Measurements from ENCODE around the gene BCR.

BCR gene

GRCh38 chr22:23151827-23152226 lies 28.5 kb upstream of the BCR start:
- no peak for DNase-seq

GRCh38 chr22:23152238-23153114 lies 27.8 kb upstream of the BCR start:
- no peak for DNase-seq

DNA sequence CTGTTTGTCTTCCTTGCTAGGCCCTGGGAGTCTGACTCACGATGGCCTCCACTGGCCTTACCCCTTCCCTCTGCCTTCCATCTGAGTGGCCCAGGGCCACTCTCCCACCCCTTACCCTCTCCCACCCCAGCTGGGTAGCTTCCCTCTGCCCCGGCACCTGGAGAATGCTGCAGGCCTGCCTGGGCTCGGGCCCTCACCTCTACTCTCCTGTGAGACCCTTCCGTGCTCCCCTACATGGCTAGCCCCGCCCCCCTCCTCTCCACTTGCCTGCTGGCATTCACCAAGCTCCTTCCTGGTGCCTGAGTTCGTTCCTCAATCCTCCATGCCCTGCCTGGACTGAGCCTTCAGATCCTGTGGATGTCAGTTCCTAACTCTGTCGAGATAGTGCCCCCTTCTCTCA lies 26.3 kb upstream of the BCR start:
- no peak for DNase-seq

GRCh38 chr22:23154461-23154860 lies 25.8 kb upstream of the BCR start:
- DNase-seq = no peak

- no peak for DNase-seq
Measured at GRCh38 chr22:23155143-23155542, 25.2 kb upstream of the BCR start.

DNA sequence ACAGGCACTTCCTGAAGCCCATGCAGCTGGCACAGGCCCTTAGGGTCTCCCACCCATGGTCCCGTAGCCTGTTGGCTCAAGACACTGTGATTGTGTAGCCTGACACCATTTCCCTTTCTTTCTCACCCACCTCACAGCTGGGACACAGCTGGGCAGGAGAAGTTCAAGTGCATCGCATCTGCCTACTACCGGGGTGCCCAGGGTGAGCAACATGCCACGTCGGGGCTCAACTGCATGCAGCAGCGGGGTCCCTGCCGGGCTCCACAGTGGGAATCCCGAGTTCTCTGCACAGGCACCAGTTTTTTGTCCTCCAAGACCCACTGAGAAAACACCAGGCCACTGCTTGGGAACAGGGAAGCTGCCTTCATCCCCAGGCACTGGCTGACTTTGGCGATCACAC lies 24.5 kb upstream of the BCR start:
- no peak for DNase-seq

DNA sequence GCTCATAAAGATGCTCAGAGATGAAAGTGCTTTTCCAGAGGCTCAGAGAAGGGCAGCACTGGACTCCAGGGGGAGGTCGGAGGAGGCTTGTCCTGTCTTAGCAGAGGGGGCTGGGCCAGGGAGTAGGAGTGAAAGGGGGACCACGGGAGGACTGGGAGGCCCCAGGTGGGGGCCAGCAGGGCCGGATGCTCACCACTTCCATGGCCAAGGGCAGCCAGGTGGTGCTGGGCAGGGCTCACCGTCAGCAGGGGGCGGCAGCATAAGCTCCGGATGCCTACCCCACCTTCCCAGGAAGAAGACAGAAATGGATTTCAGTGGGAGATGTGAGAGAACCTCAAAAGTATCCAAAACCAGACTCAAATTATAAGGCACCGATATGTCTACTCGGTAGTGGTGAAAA lies 24.0 kb upstream of the BCR start:
- DNase-seq = no peak

DNA sequence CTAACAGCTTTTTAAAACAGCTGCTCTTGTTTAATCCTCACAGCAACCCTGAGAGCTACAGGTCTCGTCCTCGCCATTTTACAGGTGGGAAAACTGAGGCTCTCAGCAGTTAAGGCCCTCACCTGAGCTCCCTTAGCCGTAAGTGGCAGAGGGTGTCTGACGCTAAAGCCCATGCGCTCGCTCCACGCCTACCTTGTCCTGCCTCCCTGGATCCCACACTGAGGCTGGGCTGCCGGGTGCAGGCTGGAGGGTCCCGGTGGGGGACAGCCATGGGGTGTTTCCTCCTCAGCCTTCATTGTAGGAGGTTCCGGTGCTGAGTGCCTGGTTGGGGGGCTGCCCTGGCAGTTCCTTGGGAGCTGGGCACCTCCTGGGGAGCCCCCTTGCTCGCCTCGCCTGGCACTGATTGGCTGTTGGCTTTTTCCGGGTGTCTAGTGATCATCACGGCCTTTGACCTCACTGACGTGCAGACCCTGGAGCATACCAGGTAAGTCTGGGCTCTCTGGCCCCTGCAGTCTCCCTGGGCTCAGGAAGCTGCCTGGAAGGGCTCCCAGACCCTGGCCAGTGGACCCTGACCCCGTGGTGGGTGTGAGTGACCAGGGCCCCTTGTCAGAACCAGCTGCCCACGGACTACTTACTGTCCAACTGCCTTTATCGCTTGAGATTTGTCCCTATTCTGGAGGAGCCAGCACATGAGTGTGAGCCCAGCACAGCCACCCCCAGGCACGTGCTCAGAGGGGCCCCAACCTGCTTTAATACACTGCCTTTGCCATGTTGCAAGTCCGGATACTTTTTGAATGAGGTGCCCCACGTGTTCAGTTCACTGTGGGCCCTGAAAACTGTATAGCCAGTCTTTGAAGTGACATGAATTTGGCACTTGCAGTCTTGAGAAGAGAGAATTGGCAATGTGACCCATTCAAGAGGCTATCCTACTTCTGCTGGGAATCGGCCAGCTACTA lies 22.5 kb upstream of the BCR start:
- DNase-seq = no peak

DNA sequence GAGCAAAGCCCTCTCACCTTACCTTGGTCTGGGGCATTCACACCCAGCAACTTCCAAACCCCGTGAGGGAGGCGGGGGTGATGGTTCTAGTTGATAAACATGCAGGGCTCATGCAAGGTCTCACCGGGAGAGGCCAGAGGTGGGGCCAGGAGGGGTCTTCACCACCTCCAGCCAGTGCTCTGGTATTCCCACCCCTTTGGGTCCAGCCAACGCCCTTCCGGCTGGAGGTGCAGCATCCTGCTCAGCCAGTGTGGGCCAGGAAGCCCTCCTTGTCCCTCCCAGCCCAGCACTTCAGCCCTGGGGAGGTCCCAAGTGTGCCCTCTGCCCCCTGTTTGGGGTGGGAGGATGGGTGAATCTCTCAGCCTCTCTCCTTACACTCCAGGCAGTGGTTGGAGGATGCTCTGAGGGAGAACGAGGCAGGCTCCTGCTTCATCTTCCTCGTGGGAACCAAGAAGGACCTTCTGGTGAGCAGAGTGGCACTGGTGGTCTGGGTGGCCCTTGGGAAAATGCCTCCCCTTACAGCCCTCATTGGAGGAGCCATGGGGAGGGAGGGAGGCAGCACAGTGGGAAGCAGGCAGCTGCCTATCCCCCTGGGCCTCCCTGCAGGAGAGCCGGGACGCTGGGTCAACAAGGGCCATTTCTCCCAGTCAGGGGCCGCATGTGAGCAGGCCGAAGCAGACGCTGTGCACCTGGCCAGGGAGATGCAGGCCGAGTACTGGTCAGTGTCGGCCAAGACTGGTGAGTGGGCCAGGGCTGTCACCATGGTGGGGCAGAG lies 21.6 kb upstream of the BCR start:
- no peak for DNase-seq

DNA sequence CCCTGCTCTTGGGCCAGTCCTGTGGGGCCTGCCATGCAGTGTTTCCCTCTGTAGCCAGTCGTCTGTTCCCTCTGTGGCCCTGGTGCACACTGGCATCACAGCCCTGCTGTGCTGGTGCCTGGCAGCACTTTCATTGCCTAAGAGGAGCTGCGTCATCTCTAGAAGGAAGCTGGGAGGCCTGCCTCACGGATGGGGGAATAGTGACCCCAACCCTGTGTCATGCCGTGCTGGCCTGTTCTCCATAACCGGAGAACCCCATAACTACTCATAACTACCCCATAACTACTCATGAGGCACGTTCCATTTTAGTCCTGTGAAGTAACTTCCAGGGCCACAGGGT lies 21.0 kb upstream of the BCR start:
- DNase-seq = no peak

- no peak for DNase-seq
Measured at GRCh38 chr22:23161029-23161428, 19.3 kb upstream of the BCR start.

DNA sequence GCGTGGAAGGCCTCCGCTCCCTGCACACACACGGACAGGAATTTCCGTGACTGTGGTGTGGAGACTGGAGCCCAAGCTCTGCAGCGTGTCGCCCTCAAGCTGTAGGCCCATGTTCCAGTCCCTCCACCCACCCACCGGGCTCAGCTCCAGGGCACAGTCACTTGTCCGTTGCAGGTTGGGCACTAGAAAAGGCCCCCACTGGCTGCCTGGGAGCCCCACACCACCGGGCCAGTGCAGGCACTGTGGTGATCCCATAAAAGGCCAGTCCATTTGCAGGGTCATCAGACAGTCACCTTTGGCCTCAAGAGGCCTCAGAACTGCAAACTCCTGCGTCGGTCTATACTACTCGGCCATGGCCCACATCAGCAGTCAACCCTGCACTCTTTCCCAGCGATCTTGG lies 18.7 kb upstream of the BCR start:
- DNase-seq = no peak

GRCh38 chr22:23163665-23164064 lies 16.6 kb upstream of the BCR start:
- peak; percentile 73 to 88 for DNase-seq

DNA sequence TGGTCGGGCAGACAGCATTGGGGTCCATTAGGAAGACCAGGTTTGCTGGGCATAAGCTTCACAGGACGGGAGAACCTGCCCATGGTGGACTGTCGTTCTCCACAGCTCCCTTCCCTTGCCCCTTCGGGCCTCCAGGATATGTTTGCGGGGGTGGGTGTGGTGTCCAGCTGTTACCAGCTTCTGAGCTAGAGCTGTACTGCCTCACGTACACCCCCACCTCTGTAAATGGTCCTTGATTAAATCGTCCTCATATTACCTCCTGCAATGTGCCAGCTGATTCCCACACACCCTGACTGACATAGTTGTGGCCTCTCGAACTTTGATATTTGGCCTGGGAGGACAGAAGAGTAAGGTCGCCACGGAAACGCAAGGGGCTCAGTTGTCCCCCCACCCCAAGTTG lies 16.2 kb upstream of the BCR start:
- no peak for DNase-seq

- DNase-seq = no peak
Measured at GRCh38 chr22:23166042-23166831, 14.1 kb upstream of the BCR start.

- no peak for DNase-seq
Measured at GRCh38 chr22:23166841-23167616, 13.3 kb upstream of the BCR start.

DNA sequence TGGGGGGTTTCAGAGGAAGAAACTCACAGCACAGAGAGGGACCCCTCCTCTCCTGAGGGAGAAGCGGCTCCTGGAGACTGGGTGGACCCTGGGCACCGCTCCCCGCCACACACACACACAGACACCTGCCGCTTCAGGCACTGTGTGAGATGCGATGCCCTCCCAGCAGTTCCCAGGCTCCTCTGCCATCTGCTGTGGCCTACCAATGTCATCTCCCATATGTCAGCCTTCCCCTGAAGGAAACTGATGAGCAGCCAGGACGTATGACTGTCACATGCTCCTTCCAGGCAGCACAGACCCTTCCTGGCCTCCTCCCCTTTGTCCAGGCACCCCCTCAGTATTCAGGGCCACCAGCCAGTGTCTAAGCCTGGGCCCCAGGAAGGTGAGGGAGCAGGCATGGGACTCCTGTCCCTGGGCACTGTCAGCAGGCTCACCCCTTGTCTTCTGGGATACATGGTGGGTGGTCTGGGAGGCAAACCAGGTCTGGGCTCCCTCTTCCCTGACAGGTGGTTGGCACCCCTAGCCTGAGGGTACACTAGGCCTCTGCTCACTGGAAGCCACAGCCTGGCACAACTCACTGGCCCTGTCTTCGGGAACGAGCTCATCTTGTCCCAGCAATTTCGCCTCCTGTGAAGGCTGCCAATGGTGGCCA lies 11.8 kb upstream of the BCR start:
- peak in 1 of 2 experiments; percentile 38 for DNase-seq

- DNase-seq = no peak
Measured at GRCh38 chr22:23169043-23169406, 11.3 kb upstream of the BCR start.

DNA sequence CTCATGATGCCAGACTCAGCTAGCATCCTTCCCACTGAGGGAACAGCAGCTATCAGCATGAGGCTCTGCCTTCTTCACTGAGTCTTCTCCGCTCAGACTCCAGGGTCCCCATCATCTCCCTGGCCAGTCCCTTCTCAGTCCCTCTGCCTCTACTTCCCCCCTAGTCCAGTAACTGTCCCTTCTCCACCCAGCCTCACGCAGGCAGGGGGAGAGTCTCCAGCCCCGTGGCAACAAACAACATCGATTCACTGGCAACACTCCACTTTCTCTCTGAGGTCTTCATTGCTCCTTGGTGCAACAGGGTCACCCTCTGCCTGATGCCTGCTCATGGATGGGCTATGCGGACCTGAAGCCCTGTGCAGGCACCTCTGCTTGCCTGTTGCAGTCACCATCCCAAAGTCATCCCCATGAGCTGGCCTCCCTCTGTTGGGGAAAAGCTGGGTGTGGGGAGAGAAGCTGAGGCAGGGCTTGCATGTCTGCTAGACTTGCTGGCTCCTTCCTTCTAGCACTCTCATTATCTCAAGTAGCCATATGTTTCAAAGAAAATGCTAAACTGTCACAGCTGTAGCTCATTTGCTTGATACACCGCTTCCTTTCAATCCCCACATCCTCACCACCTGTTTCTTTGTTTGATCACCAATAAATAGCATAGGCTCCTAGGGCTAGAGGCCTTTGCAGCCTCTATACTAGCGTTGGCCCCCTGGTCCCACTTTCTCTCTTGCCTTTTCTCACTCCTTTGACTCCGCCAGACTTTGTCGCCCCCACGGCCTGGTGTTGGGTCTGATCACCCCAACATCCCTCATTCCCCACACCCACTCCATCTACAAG lies 4.3 kb upstream of the BCR start:
- peak in 1 of 2 experiments; percentile 45 for DNase-seq

GRCh38 chr22:23176645-23177027 lies 3.7 kb upstream of the BCR start:
- no peak for DNase-seq
